BJ (cell line): ENCODE results near the gene ANKRD34B. TPM values are rescaled to one million over a fixed set of nuclear protein-coding genes. Genes with fewer than 3 reads are reported as not detected.

Experiments used
- CTCF ChIA-PET: fragments of 350-600 bp; formaldehyde crosslinking; extraction: SDS; loops from one replicate; lab custom pipeline; 2021; ENCODE audit warnings: antibody characterized with exemption, inconsistent platforms; lab: Yijun Ruan, JAX
- POLR2A ChIA-PET: fragments of 300-600 bp; sonication (Branson Sonifier 250); formaldehyde crosslinking; extraction: SDS; loops from one replicate; lab custom pipeline; 2021; ENCODE audit warnings: antibody characterized with exemption; lab: Charles Lee
- DNase-seq: peaks from one replicate; pipeline ENCODE4 v3.0.0-alpha.2; 2011; ENCODE audit warnings: low read depth
- H3K27me3 ChIP-seq: 2 replicates; pipeline ENCODE4 v1.6.0; 2011; ENCODE audit warnings: low read length; ENCODE audit not compliant: control insufficient read depth, insufficient read depth
- H3K36me3 ChIP-seq: 2 replicates; pipeline ENCODE4 v1.5.1; 2011; ENCODE audit warnings: low read length; ENCODE audit not compliant: control insufficient read depth, insufficient read depth
- H3K4me3 ChIP-seq: 2 replicates; pipeline ENCODE4 v1.5.1; 2011; ENCODE audit warnings: low read depth, mild to moderate bottlenecking, control low read depth, low read length
- CTCF ChIP-seq: IDR thresholded peaks from 2 replicates; pipeline ENCODE4 v1.5.1; 2011; ENCODE audit warnings: low read depth, mild to moderate bottlenecking, control low read depth, inconsistent platforms, low read length, moderate library complexity; ENCODE audit not compliant: insufficient read depth
- polyA plus RNA-seq: library from polyadenylated mRNA; depleted of rRNA; stranded (reverse); fragments of >200 nt; gene quantifications from 2 replicates; pipeline ENCODE4 v1.2.3, GENCODE V29; 2011

Gene ANKRD34B
- polyA plus RNA-seq, 1 experiment, result not detected

- DNase-seq, result no peak
- no peak overlapping the region for H3K4me3 ChIP-seq
- CTCF ChIA-PET, result interaction anchor here (0.8 kb wide), 1 partner anchor 9 kb away, joined by 4 read pairs; no protein-coding TSS in a partner anchor
- H3K27me3 ChIP-seq, result peaks cover 5% of the 10 kb centered on the region; the same call in 1 of the 2 replicates
- H3K36me3 ChIP-seq, result no peaks in the 10 kb centered on the region
- no peak for TF ChIP-seq CTCF
- POLR2A ChIA-PET, result no interaction called here
Measured at GRCh38 chr5:80559244-80559643, 10.8 kb downstream of the ANKRD34B start.

DNA sequence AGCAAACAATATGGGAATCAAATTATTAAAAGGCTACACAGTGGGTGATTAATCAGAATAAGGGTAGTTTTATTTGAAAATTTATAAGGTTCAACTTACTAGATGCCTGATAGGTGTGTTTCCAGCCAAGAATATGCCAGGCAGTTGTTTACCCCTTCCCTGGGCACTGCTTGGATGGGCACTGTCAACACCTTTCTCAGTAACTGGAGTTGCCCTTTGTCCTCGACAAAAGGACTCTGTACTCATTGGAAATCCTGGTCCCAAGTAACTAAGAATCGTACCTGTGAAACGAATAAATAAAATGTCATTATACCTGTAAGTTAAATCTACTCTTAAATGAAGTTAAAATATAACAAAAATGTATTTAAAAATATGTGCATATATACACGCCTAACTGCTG lies 15.0 kb downstream of the ANKRD34B start:
- TF ChIP-seq CTCF, result no peak
- no peak for DNase-seq
- ChIA-PET POLR2A (no interaction called here), CTCF (no interaction called here)
- Histone ChIP-seq H3K27me3 (peaks cover 2% of the 10 kb centered on the region; the same call in 1 of the 2 replicates), H3K4me3 (no peak overlapping the region), H3K36me3 (no peaks in the 10 kb centered on the region)

GRCh38 chr5:80554646-80555045 lies 15.4 kb downstream of the ANKRD34B start:
- TF ChIP-seq CTCF, result no peak
- POLR2A ChIA-PET, result no interaction called here
- Histone ChIP-seq H3K4me3 (no peak overlapping the region), H3K36me3 (no peaks in the 10 kb centered on the region), H3K27me3 (peaks cover 2% of the 10 kb centered on the region; the same call in 1 of the 2 replicates)
- no peak for DNase-seq
- CTCF ChIA-PET, result no interaction called here

DNA sequence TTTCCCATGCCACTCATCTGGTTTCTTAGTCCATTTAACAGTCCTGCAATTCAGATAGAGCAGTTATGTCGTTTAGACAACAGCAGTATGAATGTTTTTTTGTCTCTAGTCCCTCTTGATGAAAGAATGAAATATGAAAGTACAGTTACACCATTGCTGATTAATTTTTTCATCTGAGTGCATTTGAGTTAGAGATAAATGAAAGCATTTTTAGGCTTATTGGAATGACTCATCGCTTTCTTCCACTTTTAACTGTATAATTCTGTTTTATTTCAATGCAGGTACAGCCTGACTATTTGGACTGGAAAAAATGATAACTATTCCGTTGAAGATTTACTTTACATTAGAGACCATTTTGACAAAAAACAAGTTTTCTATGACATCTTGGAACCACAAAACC lies 28.7 kb downstream of the ANKRD34B start:
- POLR2A ChIA-PET, result no interaction called here
- no peaks in the 10 kb centered on the region for H3K27me3 ChIP-seq
- no peaks in the 10 kb centered on the region for H3K36me3 ChIP-seq
- H3K4me3 ChIP-seq, result no peak overlapping the region
- CTCF ChIA-PET, result interaction anchor here (1.2 kb wide), 1 partner anchor 182 kb away, joined by 3 read pairs; no protein-coding TSS in a partner anchor
- TF ChIP-seq CTCF, result no peak
- DNase-seq, result no peak

DNA sequence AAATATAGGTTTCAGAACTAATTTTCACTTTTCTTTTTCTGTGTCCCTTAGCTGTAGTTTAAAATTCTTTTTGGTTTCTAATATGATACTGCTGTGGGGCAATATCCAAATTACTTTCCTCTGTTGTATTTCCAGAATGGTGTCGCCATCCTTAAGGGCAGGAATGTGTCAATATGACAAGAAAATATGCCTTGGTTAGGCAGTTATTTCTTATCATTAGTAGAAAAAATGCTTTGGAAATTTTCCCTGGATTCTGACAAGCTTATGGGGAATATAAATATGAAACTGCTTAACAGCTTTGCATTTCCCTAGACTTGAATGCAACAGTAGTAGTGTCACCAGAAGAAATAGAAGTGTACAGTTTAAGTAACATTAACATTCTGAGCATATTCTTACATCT lies 29.4 kb downstream of the ANKRD34B start:
- Histone ChIP-seq H3K36me3 (no peaks in the 10 kb centered on the region), H3K4me3 (no peak overlapping the region), H3K27me3 (no peaks in the 10 kb centered on the region)
- CTCF ChIA-PET, result interaction anchor here (1.2 kb wide), 1 partner anchor 183 kb away, joined by 3 read pairs; no protein-coding TSS in a partner anchor
- no peak for TF ChIP-seq CTCF
- POLR2A ChIA-PET, result no interaction called here
- DNase-seq, result no peak
